Fibroblast of pulmonary artery (primary cell): ENCODE measurements around the gene ADK.
"Not testable (repeated sequence)": the region's sequence is repeated elsewhere in the genome, so short reads cannot be mapped to it uniquely, and the experiment has no call there.

Source experiments
- DNase-seq: peaks from one replicate; pipeline ENCODE4 v3.0.0-alpha.2; 2010; ENCODE audit warnings: low read depth
- H3K4me3 ChIP-seq: replicated peaks from 2 replicates; pipeline ENCODE4 v1.5.1; 2011; ENCODE audit warnings: low read depth, mild to moderate bottlenecking, control low read depth, low read length, moderate library complexity
- CTCF ChIP-seq: IDR thresholded peaks from 2 replicates; pipeline ENCODE4 v1.5.1; 2011; ENCODE audit warnings: mild to moderate bottlenecking, control low read depth, low read length, inconsistent platforms; ENCODE audit errors: missing control alignments

Gene ADK

DNA sequence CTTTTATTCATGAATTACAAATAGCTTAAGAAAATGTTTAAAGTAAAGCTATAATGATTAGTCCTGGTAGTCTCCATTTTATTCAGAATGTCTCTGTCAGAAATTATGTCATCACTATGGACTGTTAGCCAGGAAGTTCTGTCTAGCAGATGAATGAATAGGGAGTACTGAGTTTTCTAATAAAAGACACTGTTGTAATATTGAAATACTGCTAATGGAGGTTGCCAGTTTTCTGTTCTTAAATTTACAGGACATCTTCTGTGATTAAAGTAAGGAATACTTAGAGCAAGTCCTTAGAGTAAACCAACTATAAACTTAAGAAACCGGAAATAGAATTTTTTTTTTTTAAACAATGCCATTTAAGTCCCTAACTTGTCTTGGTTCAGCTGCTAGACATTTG is 309.8 kb downstream of the ADK start:
- DNase-seq: peak; percentile 44
- no peak for TF ChIP-seq CTCF
- H3K4me3 ChIP-seq: no peak overlapping the region

DNA sequence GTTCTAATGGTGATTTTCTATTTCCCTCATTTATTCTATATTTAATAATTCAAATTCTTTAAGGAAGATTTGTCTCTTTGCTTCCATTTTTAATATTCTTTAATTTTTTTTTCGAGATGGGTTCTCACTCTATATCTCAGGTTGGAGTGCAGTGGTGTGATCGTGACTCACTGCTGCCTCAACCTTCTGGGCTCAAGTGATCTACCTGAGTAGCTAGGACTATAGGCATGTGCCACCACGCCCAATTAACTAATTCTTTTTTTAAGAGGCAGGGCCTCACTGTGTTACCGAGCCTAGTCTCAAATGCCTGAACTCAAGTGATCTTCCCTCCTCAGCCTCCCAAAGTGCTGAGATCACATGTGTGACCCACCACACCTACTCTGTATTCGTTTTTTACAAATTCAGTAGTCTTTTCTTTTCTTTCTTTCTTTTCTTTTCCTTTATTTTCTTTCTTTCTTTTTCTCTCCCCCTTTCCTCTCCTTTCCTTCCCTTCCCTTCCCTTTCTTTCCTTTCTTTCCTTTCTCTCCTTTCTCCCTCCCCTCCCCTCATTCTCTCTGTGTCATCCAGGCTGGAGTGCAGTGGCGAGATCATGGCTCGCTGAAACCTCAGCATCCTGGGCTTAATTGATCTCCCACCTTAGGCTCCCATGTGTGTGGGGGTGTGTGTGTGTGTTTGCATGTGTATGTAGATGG is 323.1 kb downstream of the ADK start:
- DNase-seq: no peak
- TF ChIP-seq CTCF: no peak
- no peak overlapping the region for H3K4me3 ChIP-seq

GRCh38 chr10:74476162-74476706 is 325.2 kb downstream of the ADK start:
- DNase-seq: peak; percentile 16

GRCh38 chr10:74480778-74481177 is 329.8 kb downstream of the ADK start:
- no peak for DNase-seq
- no peak for TF ChIP-seq CTCF
- H3K4me3 ChIP-seq: no peak overlapping the region

More at GRCh38 chr10:74476162-74476706, 325.2 kb downstream of the ADK start:
- not testable (repeated sequence) for H3K4me3 ChIP-seq

DNA sequence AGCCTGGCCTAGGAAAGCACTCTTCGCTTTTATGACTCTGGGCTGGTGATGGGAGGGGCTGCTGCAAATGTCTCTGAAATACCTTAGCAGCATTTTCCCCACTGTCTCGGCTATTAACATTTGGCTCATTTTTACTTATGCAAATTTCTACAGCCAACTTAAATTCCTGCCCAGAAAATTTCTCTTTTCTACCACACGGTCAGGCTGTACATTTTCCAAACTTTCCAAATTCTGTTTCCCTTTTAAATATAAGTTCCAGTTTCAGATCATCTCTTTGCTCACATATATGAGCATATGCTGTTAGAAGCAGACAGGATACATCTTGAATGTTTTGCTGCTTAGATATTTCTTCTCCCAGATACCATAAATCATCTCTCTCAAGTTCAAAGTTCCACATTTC is 332.3 kb downstream of the ADK start:
- no peak for DNase-seq
- no peak for TF ChIP-seq CTCF
- H3K4me3 ChIP-seq: no peak overlapping the region

DNA sequence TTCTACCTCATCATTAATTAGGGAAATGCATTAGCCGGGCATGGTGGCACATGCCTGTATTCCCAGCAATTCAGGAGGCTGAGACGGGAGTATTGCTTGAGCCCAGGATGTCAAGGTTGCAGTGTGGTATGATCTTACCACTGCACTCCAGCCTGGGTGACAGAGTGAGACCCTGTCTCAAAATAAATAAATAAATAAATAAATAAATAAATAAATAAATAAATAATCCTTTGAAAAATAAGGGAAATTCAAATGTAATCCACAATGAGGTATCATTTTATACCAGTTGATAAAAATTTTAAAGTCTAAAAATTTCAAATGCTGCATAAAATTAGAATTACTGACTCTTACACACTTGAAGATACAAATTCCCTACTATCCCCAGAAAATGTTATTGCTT is 334.3 kb downstream of the ADK start:
- TF ChIP-seq CTCF: no peak
- H3K4me3 ChIP-seq: no peak overlapping the region
- no peak for DNase-seq

- no peak for TF ChIP-seq CTCF
- DNase-seq: peak; percentile 16
- H3K4me3 ChIP-seq: no peak overlapping the region
These were observed 335.6 kb downstream of the ADK start for GRCh38 chr10:74486659-74487058.
